Stimulated activated CD4-positive, alpha-beta T cell treated with anti-CD3 and anti-CD28 coated beads, Interleukin-4, amount 100 ng/mL, for 24 hours (primary cell): Measurements from ENCODE around the gene TRAPPC1.

Source experiments
- DNase-seq: peaks from one replicate; pipeline ENCODE4 v3.0.0-alpha.2; 2020

TRAPPC1 gene

DNA sequence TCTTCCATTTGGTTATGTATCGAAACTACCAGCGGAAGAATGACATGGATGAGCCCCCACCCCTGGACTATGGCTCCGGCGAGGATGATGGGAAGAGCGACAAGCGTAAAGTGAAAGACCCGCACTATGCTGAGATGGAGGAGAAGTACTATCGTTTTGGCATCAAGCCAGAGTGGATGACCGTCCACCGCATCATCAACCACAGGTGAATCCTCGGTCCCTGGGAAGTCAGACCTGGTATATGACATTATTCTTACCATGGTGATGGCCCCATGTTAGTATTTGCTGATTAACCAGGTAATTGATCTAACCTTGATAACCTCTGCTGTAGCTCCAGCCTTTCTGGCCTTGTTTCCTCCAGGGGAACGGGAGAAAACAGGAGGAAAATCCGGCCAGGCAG, 34.7 kb downstream of the TRAPPC1 start:
- DNase-seq = no peak

DNA sequence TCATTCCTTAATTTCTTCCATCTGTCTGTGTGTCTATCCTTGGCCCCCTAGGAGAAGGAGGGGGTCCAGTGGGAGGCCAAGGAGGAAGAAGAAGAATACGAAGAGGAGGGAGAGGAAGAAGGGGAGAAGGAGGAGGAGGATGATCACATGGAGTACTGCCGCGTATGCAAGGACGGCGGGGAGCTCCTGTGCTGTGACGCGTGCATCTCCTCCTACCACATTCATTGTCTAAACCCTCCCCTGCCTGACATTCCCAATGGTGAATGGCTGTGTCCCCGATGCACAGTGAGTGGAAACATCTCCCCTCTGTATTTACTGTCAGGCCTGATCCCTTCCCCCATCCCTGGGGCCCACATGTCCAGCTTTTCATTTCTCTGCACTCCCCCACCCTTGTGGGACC, 36.9 kb downstream of the TRAPPC1 start:
- no peak for DNase-seq

DNA sequence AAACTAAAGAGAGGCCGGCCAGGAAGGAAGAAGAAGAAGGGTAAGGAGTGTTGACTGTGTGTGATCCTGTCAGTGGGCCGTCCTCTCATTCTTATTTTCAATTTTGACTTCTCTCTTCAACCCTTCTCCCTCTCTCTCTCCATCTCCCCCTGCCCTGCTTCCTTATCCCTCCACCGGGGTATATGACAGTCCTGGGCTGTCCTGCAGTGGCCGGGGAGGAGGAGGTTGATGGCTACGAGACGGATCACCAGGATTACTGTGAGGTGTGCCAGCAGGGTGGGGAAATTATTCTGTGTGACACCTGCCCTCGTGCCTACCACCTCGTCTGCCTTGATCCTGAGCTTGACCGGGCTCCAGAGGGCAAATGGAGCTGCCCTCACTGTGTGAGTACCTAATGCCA, 37.5 kb downstream of the TRAPPC1 start:
- DNase-seq = no peak

DNA sequence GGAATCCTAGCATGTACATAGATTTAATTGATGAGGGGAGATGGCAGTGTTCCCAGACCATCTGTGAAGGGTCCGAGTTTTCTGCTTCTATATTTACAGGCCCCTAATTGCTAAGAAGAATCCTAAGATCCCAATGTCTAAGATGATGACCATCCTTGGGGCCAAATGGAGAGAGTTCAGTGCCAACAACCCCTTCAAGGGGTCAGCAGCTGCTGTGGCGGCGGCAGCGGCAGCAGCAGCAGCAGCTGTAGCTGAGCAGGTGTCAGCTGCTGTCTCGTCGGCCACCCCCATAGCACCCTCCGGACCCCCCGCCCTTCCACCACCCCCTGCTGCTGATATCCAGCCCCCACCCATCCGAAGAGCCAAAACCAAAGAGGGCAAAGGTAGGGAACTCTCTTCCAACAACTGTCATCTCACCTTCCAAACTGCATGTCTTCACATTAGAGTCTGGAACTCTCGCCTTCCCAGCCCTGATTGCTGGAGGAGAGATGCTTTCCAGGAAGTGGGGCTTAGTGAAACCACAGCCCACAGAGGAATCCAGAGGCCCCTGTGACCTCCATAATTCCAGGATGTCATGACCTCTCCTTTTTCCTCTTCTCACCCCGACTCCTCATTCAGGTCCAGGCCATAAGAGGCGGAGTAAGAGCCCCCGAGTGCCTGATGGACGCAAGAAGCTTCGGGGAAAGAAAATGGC, 38.4 kb downstream of the TRAPPC1 start:
- no peak for DNase-seq

DNA sequence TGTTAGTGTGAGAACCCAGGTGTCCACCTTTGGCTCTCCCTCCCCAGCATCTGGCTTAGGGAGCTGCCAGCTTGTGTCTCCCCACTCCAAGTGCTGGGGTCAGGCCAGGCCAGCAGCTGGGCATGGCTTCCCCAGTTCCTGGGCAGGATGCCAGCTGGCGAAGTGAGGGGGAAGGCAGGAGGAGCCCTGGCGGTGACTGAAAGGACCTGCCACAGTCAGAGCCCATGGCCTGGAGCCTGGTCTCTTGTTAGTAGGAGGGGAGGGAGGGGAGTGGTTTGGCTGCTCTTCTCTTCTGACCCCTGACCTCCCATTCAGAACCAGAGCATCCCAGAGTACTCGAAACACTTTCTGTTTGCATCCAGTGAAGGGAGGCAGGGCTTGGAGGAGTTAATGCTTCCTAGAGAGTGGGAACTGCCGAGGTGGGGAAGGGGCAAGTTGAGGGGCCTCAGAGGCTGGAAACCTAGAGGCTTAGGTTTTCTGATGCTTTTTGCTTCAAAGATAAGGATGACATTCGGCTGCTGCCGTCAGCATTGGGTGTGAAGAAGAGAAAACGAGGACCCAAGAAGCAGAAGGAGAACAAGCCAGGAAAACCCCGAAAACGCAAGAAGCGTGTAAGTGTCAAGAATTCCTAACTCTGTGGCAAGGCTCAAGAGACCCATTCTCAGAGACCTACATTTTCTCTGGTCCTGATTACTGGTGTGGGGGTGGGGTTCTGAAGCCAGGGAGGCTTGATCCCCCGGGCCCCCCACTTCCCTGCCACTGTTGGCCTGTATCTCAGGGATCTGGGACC, 42.4 kb downstream of the TRAPPC1 start:
- peak; percentile 35 for DNase-seq

DNA sequence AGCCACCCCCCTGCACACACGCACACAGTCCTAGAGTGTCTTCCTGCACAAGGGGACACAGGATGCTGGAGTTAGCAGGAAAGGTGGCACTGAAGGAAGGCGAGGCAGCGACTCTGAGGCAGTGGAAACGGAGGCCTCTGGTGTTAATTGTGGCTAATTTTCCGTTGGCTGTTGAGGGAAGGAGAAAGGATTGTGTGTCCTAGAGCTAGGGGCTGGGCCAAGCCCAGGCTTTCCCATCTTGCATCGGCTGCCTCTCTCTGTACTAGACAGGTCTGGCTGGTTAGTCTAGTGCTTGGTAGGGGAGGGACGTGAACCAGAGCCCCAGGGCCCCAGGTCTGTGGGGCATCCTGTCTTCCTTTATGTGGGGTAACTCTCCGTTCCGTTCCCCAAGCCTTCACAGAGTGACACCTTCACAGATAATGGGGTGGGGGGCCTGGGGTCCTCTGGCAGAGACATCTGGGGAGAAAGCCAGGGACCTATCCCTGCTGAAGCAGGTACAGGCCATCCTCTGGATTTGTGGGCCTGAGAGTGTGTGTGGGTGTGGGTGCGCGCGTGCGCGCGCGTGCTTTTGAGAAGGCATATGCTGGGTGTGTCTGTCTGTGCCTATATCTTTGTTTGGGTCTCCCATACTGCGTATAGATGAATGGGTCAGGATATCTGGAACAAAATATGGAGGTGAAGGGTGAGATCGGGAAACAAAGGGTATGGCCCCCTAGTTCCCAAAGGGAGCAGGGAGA, 43.4 kb downstream of the TRAPPC1 start, which contains the start of gene CHD3:
TSS of gene CHD3 (plus strand) at position 606 of the 737 bp plus-strand sequence. CDS start 212 bp downstream, outside the sequence.
- DNase-seq = peak; percentile 61

DNA sequence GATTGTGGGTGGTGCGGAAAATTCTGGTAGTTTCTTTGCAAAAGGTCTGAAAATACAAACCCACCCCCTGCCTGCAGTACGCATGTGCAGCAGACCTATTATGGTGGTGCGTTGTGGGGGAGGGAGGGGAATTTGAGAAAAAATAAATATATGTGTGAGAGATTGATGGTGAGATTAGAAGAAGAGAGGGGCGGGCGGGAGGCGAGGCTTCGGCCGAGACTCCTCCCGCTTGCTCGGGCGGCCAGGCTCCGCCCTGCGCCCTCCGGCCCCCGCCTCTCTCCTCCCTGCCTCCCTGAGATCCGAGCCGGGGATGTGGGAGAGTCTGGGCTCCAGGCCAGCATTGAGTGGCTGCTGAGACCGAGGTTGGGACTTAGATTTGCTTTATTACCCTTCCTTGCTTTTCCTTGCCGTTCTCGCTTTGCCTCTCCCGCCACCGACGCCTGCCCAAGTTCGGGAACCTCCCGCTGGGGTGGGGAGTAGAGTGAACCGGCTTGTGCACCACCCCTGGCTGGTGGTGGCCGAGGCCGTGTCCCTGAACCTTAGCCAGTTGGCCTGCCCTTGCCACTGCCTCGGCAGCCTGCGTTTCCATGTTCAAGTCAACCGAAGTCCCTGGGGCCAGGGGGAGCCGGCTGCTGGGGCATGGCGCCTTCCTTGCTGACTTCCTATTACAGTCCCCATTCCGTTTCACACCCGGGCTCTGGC, 44.1 kb downstream of the TRAPPC1 start:
- peak; percentile 92 for DNase-seq

DNA sequence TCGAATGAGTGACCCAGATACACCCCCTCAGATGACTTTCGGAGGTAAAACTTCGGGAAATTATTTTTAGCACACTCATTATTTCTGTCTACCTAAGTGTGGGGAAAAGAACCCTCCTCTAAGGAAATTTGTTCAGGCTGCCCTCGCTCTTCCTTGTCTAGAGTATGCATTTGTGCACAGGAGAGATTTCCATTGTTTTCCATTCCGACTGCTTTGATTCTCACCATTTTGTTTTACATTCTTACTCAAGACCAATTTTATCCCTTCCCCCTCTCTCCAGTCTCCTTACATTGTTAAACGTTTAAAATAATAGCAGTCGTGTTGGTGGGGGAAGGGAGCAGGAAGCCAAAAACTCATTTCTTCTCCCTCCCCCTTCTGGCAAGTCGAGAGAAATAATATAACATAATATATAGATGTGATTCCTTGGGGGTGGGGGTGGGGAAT, 44.7 kb downstream of the TRAPPC1 start:
- no peak for DNase-seq

DNA sequence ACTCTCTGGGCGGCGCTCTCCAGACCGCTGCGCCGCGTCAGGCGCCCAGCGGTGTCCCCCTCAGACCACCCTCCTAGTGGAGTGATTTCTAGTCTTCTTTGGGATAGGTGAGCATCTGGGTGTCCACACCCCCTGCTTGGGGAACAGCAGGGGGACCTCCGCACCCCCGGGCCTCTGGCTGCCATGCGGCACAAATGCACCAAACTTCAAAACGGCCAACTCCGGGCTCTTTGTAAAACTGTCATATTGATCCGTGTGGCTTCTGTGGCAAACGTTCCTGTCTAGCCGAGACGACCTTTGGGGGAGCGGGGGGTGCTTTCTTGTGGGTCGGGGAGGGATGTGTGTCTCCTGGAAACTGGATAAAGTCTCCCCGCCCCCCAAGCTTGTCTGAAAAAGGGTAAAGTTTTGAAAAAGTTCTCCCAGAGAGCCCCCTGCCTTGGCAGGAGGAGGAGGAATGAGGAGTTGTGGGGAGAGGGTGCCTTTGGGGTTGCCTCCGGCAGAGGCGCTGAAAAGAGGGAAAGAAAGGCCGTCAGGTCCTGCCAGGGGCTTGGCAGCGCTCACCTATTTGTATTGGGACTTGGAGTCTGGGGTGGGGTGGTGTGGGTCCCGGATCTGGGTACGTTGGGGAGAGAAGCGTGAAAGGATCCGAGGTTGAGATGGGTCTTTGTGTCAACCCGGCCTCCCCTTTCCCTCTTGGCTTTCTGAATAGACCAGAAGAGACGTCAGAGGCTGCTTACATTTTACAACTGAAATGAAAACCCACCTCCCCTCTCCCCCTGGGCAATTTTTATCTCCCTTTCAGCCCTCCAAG, 45.3 kb downstream of the TRAPPC1 start:
- DNase-seq = peak; percentile 61

DNA sequence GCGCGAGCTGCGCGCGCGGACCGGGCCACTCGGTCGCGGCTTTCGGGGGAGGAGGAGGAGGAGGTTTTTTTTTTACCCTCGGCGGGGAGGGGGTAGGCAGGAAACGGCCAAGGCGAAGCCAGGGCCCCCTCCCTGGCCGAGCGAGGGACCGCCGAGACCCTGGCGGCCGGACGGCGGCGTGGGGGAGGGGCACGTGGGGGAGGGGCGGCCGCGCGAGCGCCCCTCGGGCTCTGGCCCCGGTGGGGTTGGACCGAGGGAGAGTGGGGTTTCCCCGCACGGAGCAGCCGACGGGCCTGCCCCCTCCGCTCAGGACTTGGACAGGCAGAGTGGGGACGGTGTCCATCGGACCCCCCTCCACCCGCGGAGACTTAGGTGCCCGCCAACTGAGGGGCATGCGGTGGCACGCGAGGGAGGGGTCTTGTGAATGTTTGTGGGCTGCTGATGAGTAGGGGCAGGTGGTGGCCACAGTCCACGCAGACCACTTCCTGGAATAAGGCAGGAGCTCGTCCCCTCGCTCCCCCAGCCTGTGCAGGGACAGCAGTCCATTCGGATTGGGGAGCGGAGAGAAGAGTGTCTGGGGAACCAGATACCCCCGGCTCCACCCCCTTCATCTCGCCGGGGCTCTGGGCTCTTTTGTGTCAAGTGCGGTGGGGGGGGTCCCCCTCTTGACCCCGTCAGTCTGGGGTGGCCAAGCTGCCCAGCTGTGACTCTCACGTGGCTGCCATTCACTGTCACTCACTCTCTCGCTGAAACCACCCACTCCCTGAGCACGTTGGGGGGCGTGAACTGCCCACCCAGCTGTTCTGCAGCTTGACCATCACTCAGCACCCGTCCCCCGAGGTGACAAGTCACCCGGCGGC, 46.1 kb downstream of the TRAPPC1 start:
- peak; percentile 35 for DNase-seq

DNA sequence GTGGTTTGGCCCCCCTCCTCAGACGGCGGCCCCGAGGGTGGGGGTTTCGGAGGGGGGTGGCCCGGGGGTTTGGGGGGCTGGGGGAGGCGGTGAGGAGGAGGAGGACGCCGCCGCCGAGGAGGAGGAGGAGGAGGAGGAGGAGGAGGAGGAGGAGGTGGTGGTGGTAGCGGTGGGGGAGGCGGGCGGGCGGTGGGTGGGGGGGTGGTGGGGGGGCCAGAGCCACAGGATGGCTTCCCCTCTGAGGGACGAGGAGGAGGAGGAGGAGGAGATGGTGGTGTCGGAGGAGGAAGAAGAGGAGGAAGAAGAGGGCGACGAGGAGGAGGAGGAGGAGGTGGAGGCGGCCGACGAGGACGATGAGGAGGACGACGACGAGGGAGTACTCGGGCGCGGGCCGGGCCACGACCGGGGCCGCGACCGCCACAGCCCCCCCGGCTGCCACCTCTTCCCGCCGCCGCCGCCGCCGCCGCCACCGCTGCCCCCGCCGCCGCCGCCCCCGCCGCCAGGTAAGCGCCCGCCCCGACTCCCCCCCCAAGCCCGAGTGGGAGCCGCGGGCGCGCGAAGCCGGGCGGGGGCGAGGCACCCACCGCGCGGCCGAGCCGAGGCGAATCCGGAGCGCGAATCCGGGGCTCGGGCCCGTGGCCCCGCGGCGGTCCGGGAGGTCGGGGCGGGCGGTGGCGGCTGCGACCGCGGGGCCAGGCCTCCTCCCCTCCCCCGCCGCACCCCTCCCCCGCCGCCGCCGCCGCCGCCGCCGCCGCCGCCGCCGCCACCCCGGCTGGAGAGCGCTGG, 47.0 kb downstream of the TRAPPC1 start:
- peak; percentile 27 for DNase-seq

DNA sequence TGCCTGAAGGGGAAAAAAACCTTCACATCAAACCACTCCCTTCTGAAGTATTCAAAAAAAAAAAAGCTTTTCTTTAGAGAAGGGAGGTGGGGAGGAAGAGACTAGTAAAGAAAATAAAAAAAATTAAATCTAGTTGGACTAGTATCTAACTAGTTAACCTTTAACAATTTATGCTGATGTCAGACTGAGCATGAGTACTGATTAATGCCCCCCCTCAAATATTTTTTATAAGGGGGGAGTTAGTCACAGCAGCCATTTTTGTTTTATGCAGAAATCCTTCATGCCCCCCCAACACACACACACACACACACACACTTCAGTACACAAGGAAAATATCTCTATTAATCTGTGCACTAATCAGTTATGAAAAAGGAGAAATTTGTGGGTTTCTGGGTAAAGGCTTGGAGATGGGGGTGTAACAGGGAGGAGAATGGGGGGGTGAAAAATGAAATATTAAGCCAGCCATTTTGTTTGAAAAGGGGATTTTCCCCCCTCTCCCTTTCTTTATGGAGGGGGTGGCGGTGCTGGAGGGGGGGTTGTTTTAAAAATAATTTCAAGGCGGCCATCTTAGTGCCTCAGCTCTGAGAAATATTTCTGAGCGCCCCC, 47.9 kb downstream of the TRAPPC1 start:
- DNase-seq = peak; percentile 42

DNA sequence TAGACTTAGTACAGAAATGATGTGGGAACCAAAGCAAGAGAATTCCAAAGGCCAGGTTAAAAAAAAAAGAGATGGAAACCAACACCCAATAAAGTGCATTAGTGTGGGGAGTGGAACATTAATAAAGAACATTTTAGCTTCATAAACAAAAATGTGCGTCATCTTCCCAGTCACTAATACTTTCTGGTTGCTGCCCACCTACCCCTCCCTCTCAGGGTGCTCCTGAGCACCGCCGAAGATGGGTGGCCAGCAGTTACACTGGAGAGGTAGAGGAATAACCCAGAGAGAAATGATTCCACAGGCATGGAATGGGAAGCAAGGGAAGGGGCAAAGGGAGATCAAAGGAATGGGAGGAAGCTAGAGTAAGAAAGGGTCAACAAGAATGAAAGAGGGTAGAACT, 49.1 kb downstream of the TRAPPC1 start:
- no peak for DNase-seq

DNA sequence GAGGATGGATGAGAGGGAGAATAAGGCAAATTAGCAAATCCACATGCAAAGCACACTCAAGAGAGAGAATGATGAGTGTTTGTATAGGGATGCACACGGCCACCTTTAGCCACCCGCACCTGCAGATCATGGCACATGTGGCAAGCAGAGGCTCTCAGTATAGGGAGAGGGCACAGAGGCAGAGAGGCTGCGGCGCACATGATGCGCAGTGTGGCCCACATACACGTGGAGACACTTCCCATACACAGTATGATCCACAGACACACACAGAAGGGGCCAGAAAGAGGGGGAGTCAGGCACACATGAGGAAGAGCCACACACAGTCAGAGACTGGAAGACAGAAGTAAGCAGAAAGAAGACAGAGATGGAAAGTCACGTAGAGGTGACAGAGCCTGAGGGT, 49.7 kb downstream of the TRAPPC1 start:
- no peak for DNase-seq

DNA sequence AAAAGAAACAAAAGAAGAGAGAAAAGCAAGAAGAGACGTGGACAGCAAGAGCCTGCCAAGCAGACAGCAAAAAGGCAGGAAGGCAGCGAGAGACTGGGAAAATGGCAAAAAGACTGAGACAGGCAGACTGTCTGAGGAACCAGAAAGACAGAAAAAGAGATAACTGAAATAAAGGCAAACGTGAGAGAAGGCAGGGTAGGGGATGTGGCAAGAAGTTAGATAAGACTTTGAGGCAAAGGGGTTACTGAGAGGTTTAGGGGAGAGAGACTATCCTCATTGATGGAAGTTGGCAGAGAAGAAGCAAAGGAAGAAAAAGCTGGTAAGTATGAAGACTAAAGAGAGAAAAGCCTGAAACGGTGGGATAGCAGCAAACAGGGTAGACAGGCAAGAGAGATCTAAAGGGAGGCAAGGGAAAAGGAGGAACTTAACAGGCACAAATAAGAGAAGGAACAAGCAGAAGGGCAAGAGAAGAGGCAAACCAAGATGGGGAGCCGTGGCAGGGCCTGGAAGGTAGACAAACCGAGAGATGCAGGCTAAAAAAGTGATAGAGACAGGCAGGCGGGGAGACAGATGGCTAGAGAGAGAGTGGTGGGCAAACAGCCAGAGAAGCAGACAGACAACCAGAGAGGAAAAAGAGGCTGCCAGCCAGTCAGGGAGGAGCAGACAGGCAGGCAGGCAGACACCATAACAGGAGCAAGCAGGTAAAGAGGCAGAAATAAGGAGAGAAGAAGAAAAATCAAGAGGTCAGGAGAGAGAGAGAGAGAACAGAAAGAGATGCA, 50.3 kb downstream of the TRAPPC1 start:
- DNase-seq = no peak
